B cell (primary cell): ENCODE data around the gene PEPD.

Experiments
- CTCF ChIP-seq: fragments of 200-600 bp; IDR thresholded peaks from one replicate; pipeline ENCODE4 v1.8.0; 2022; ENCODE audit warnings: antibody characterized with exemption, mild to moderate bottlenecking
- EZH2 ChIP-seq: IDR thresholded peaks from 2 replicates; pipeline ENCODE4 v1.6.1; 2012; ENCODE audit warnings: borderline replicate concordance, low read depth, mild to moderate bottlenecking, moderate library complexity, low read length; ENCODE audit not compliant: insufficient read depth, poor library complexity, severe bottlenecking

GRCh38 chr19:33504058-33504444 is 17.5 kb downstream of the PEPD start:
- TF ChIP-seq CTCF (no peak), EZH2 (no peak)
